Thyroid gland (tissue), 4 donors: ENCODE data around the gene PTRH1. TPM values are rescaled to one million over a fixed set of nuclear protein-coding genes. Genes with fewer than 3 reads are reported as not detected.

Experiments
- DNase-seq, 2 donors: peaks; one replicate each; pipeline ENCODE4 v3.0.0-alpha.2; 2019
- H3K27ac ChIP-seq, 3 donors: fragments of 200-600 bp; sonication (generic); 1 replicate in 2 of 3; 2 replicates in 1 of 3; pipeline ENCODE4 v1.5.1; 2016 to 2019; ENCODE audit warnings: mild to moderate bottlenecking in 1 of 3, moderate library complexity in 1 of 3
- H3K27me3 ChIP-seq: fragments of 200-600 bp; sonication (generic); one replicate; pipeline ENCODE4 v1.5.1; 2019
- H3K36me3 ChIP-seq, 2 donors: fragments of 200-600 bp; sonication (generic); one replicate each; pipeline ENCODE4 v1.5.1; 2016 to 2019
- H3K4me1 ChIP-seq, 2 donors: fragments of 200-600 bp; sonication (generic); one replicate each; pipeline ENCODE4 v1.5.1; 2017 to 2019
- H3K4me3 ChIP-seq, 3 donors: fragments of 200-600 bp; sonication (generic); replicated peaks in 1 of 3; 1 replicate in 2 of 3; 2 replicates in 1 of 3; pipeline ENCODE4 v1.5.1; 2016; ENCODE audit warnings: mild to moderate bottlenecking in 1 of 3
- H3K9me3 ChIP-seq: fragments of 200-600 bp; sonication (generic); one replicate; pipeline ENCODE4 v1.5.1; 2017
- CTCF ChIP-seq, 6 experiments: fragments of 200-600 bp in 3 of 6; fragments of 450-650 bp in 3 of 6; sonication (generic) in 3 of 6; IDR thresholded peaks; one replicate each; pipeline ENCODE4 v1.5.1; 2016 to 2019; ENCODE audit warnings: antibody characterized with exemption in 6 of 6, mild to moderate bottlenecking in 2 of 6, inconsistent platforms in 1 of 6, moderate library complexity in 1 of 6
- POLR2A ChIP-seq, 2 donors: fragments of 450-650 bp; IDR thresholded peaks; one replicate each; pipeline ENCODE4 v1.6.1; 2017; ENCODE audit warnings: antibody characterized with exemption in 2 of 2, mild to moderate bottlenecking in 2 of 2, moderate library complexity in 1 of 2
- WGBS, 2 donors: methylation state at CpG; one replicate each; pipeline ENCODE4 v1.1.5; 2017; 5-methylcytosine and 5-hydroxymethylcytosine counted together
- intact Hi-C: fragments of 100-400 bp; cut with DNase I; formaldehyde crosslinking; loops from one replicate; pipeline ENCODE4 v1.15.1; 2023
- total RNA-seq, 4 donors: library from RNA; depleted of rRNA; stranded (reverse); fragments of >200 nt; gene quantifications; one replicate each; pipeline ENCODE4 v1.2.3, GENCODE V29; 2016

Gene PTRH1
- total RNA-seq, 4 donors from 2014 or later = 24.1 to 64.3 (median 43.4) TPM

DNA sequence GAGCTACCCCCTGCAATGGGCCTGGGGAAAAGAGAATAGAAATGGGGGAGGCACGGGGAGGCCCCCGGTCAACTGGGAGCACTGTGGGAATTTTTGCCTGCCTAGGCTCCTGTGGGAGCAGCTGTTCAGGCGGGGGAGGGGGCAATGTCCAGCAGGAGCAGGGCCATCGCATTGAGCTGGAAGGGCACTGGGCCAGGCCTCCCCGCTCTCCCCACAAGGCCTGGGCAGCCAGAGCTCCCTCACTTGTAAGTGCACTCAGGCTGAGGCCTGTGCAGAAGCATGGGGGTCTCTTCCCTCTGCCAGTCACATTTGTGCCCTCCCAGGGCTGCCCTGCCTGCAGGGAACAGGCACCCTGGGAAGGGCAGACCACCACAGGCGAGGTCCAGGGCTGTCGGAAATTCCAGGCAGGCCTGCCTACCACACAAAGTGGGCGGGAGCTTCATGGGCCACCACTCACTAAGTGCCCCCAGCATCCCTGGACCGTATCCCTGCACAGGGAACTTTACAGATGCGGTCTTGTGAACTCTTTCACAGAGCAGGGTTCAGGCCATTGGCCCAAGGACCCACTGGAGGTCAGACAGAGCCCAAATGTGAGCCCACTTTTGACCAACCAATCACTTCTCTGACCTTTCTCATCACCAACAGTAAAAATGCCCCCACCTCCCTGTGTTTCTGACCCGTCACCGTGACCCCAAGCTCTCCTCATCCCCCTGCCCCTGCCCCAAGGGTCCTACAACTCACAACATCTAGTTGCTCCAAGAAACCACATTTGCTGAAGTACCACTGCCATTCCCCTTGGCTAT is 9.7 kb downstream of the PTRH1 start:
- DNase-seq = peak; percentile 72 to 78
- WGBS, 2 donors = 59 to 69% methylated on average over 8 to 9 of the region's 12 CpGs
- Histone ChIP-seq H3K4me1 (peaks cover 12 to 20% of the 10 kb centered on the region in 2 donors), H3K36me3 (no peaks in the 10 kb centered on the region), H3K27me3 (no peaks in the 10 kb centered on the region), H3K27ac (peak overlapping the region in 2 of 3 donors; percentile 29 to 41), H3K4me3 (no peak overlapping the region), H3K9me3 (no peaks in the 10 kb centered on the region)
- intact Hi-C loops = no loop called here
- no peak for TF ChIP-seq CTCF (IDR thresholded peaks at IDR 0.05)

DNA sequence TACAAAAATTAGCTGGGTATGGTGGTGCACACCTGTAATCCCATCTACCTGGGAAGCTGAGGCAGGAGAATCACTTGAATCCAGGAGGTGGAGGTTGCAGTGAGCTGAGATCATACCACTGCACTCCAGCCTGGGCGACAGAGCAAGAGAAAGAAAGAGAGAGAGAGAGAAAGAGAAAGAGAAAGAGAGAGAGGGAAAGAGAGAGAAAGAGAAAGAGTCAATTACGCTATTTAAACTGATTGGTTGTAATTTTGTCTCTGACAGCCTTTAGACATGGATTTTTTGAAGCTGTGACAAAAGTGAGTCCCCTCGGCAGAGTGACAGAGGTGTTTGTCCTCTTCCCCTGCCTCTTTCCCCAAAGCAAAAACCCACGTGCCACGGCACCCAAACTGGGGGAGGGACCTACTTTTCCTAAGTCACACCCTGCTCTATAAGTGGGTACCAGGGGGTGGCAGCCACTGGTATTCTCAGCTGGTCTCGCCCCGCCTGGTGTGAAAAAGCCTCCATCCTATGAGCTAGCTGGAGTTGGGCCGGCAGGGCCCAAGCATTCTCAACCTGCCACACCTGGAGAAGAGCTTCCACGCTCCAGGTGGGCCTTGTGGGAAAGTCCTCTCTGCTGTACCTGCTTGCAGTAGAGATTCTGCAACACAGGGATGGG is 12.0 kb downstream of the PTRH1 start:
- no peak for DNase-seq
- Histone ChIP-seq H3K4me3 (no peak overlapping the region), H3K27me3 (no peaks in the 10 kb centered on the region), H3K36me3 (no peaks in the 10 kb centered on the region), H3K4me1 (peaks cover 28 to 40% of the 10 kb centered on the region in 2 donors), H3K9me3 (no peaks in the 10 kb centered on the region), H3K27ac (no peak overlapping the region)
- intact Hi-C loops = no loop called here
- 75 to 80% methylated on average over 5 to 9 of the region's 9 CpGs for WGBS, 2 donors
- TF ChIP-seq POLR2A (IDR thresholded peaks at IDR 0.05) = no peak
- no peak for TF ChIP-seq CTCF (IDR thresholded peaks at IDR 0.05)

DNA sequence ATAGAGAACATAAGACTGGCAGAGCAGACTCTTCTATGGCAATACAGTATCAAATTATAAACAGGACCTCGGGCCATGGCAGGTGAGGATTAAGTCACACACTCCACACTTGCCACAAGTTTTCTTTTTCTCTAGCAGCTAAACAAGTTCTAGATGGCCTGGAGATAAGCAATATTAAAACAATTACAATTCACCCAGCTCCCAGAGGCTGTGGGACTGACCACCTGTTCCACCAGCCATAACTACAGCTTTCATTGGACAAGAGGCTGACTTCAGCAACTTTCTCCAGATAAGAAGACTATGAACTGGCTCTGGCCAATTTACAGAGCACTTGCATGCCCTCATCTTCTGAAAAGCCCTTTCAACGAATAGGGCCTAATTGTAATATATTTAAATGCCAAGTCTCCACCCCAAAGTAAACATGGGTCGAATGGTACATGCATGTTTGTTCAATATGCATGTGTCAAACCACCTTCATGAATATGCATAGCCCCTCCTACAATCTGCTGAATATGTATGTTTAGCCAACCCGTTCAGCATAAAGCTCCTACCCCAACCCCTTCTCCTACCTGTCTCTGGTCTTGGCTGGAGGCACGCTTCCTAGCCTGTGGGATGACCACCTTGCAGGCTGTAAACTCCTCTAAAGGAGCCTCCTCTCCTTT is 14.7 kb downstream of the PTRH1 start:
- Histone ChIP-seq H3K27me3 (no peaks in the 10 kb centered on the region), H3K9me3 (no peaks in the 10 kb centered on the region), H3K4me1 (peaks cover 28 to 37% of the 10 kb centered on the region in 2 donors), H3K27ac (peak overlapping the region; percentile 92 to 96 (median 93)), H3K4me3 (no peak overlapping the region), H3K36me3 (no peaks in the 10 kb centered on the region)
- 54 to 66% methylated on average over 5 of the region's 5 CpGs for WGBS, 2 donors
- TF ChIP-seq POLR2A (IDR thresholded peaks at IDR 0.05) (no peak), CTCF (IDR thresholded peaks at IDR 0.05) (no peak)
- intact Hi-C loops = no loop called here
- DNase-seq = peak; percentile 28 to 30

- Histone ChIP-seq H3K4me1 (peaks cover 28 to 31% of the 10 kb centered on the region in 2 donors), H3K9me3 (no peaks in the 10 kb centered on the region), H3K27me3 (no peaks in the 10 kb centered on the region), H3K4me3 (no peak overlapping the region), H3K36me3 (no peaks in the 10 kb centered on the region), H3K27ac (peak overlapping the region; percentile 92 to 96 (median 93))
- 83 to 95% methylated on average over 2 of the region's 2 CpGs for WGBS, 2 donors
- TF ChIP-seq POLR2A (IDR thresholded peaks at IDR 0.05) (no peak), CTCF (IDR thresholded peaks at IDR 0.05) (no peak)
- intact Hi-C loops = no loop called here
- peak; percentile 49 to 61 for DNase-seq
Measured at GRCh38 chr9:127700140-127700539, 15.3 kb downstream of the PTRH1 start.
